ENCODE results near the gene USP34. TPM values are rescaled to one million over a fixed set of nuclear protein-coding genes. Genes with fewer than 3 reads are reported as not detected.
A peak's percentile ranks its signal among the peaks of the same experiment; 100 is the strongest.

The USP34 gene
- total and polyA plus RNA-seq, 9 of the 15 experiments (the other 6 are each of a cell fraction or from before 2014, with no cell fraction given) = 19.8 to 108 (median 67.8) TPM

GRCh38 chr2:61354543-61355197, 116.2 kb downstream of the USP34 start (continued):
- no peak for TF ChIP-seq ILF3 (IDR thresholded peaks at IDR 0.05; ENCODE audit: borderline replicate concordance)
- TF ChIP-seq CEBPG (CRISPR knock-in tag; IDR thresholded peaks at IDR 0.05) = no peak
- TF ChIP-seq CEBPG (tag; conservative IDR thresholded peaks at IDR 0.05 in 1 of 2, IDR thresholded peaks at IDR 0.05 in 1 of 2) = no peak

- Histone ChIP-seq H3K9me3 (replicated peaks; ENCODE audit: control insufficient read depth, insufficient read depth, low read depth, low read length) (peaks cover 10% of the 10 kb centered on the region), H2AFZ (ENCODE audit: low read depth, low read length) (no peak overlapping the region), H3K36me3 (ENCODE audit: control insufficient read depth, insufficient read depth, low read length) (peaks cover 48% of the 10 kb centered on the region), H4K20me1 (replicated peaks; ENCODE audit: control insufficient read depth, insufficient read depth, low read length) (no peaks in the 10 kb centered on the region), H3K4me3 (no peak overlapping the region), H3K27me3 (ENCODE audit: control insufficient read depth in 2 of 2, insufficient read depth in 2 of 2, low read length in 2 of 2) (no peaks in the 10 kb centered on the region; a peak in 1 of 5 replicates), H3K4me1 (replicated peaks in 1 of 2; ENCODE audit: control insufficient read depth in 2 of 2, insufficient read depth in 2 of 2, low read length in 2 of 2) (no peaks in the 10 kb centered on the region; a peak in 2 of 5 replicates), H3K9me1 (ENCODE audit: control insufficient read depth, insufficient read depth, low read length) (no peaks in the 10 kb centered on the region), H3K79me2 (ENCODE audit: control insufficient read depth, insufficient read depth, low read length) (peaks cover 55% of the 10 kb centered on the region), H3K4me2 (ENCODE audit: insufficient read depth, low read length) (no peak overlapping the region), H3K9ac (ENCODE audit: insufficient read depth in 1 of 2, low read depth in 2 of 2, low read length in 2 of 2) (no peak overlapping the region), H3K27ac (ENCODE audit: extremely low read depth, low read depth, low read length) (no peak overlapping the region)
- no TSS peak for BruUV-seq (replicated peaks)
- intact Hi-C loops (cut with micrococcal nuclease) (no loop called here), in situ Hi-C loops (cut with MboI) (no loop called here)
- ChIA-PET CTCF (ENCODE audit: low intra/inter-chr PET ratio) (interaction anchor here (0.7 kb wide), 1 partner anchor 344 kb away, joined by 5 read pairs; no protein-coding TSS in a partner anchor), POLR2A (no interaction called here)
- ATAC-seq (no peak), DNase-seq (ENCODE audit: extremely low read depth in 1 of 4, low spot score in 3 of 4) (no peak), FAIRE-seq (no peak)
- WGBS (ENCODE audit: insufficient coverage, low coverage, missing lambda C conversion rate) = 94% methylated on average over 6 of the region's 6 CpGs
- TF ChIP-seq TRIM28 (IDR thresholded peaks at IDR 0.05) (peak; percentile 52; the same call in 1 of the 2 replicates), ETV5 (CRISPR knock-in tag; IDR thresholded peaks at IDR 0.05; ENCODE audit: low read depth) (no peak), MYC (IDR thresholded peaks at IDR 0.05; ENCODE audit: low read depth, low read length) (no peak), MYC (CRISPR knock-in tag; IDR thresholded peaks at IDR 0.05; ENCODE audit: borderline replicate concordance, low read depth) (no peak), ZBTB26 (CRISPR knock-in tag; IDR thresholded peaks at IDR 0.05) (no peak), ZBTB33 (CRISPR knock-in tag; IDR thresholded peaks at IDR 0.05) (no peak), HOXB6 (CRISPR knock-in tag; IDR thresholded peaks at IDR 0.05; ENCODE audit: borderline replicate concordance) (no peak), USF2 (CRISPR knock-in tag; IDR thresholded peaks at IDR 0.05) (no peak), ZNF133 (CRISPR knock-in tag; IDR thresholded peaks at IDR 0.05) (no peak), CBX8 (IDR thresholded peaks at IDR 0.05; ENCODE audit: borderline replicate concordance, extremely low read depth, low read depth, low read length, poor library complexity, severe bottlenecking) (no peak), ZNF639 (CRISPR knock-in tag; conservative IDR thresholded peaks at IDR 0.05 in 1 of 2, IDR thresholded peaks at IDR 0.05 in 1 of 2) (no peak), ZNF384 (IDR thresholded peaks at IDR 0.05; ENCODE audit: low read depth, low read length) (no peak)
These were observed 117.0 kb downstream of the USP34 start for GRCh38 chr2:61353909-61354308.

Measured in K562 (cell line).